ENCODE measurements around the gene RNF125.

DNA sequence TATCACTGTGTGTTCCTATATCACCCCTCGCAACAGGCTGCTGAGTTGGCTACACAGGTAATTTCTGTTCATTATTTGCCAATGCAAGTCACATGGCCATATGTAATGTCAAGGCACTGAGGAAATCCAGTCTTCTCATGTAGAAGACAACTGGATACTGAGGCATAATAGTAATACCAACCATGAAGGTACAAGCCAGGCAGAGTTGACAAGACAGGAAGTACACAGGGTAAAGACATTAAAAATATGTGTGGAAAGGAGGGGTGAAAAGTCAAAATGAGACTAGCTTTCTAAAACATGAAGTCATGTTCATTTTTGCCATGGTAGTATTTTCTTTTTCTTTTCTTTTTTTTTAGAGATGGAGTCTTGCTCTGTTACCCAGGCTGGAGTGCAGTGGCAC, 55.6 kb downstream of the RNF125 start:
- TF ChIP-seq CTCF (IDR thresholded peaks at IDR 0.05; ENCODE audit: low read depth, low read length) (no peak), EZH2phosphoT487 (IDR thresholded peaks at IDR 0.05; ENCODE audit: low read depth) (no peak)

All from OCI-LY3 (cell line).